OCI-LY1 (cell line): ENCODE measurements around the gene ERBB4.

Experiments used
- H2AFZ ChIP-seq: fragments of 200-600 bp; sonication (generic), shearing (Covaris generic); 2 replicates; pipeline ENCODE4 v1.6.0; 2014; ENCODE audit warnings: antibody characterized with exemption, mild to moderate bottlenecking, low read length
- H3F3A ChIP-seq: fragments of 200-600 bp; sonication (generic), shearing (Covaris generic); 2 replicates; pipeline ENCODE4 v1.6.0; 2014; ENCODE audit warnings: mild to moderate bottlenecking, antibody characterized with exemption, low read length, moderate library complexity; ENCODE audit not compliant: insufficient read depth
- H3K27ac ChIP-seq: fragments of 200-600 bp; sonication (generic); 2 replicates; pipeline ENCODE4 v1.5.1; 2014; ENCODE audit warnings: low read length, mixed run types, mild to moderate bottlenecking, low read depth; ENCODE audit not compliant: poor library complexity, severe bottlenecking
- H3K27me3 ChIP-seq: fragments of 200-600 bp; sonication (generic); 2 replicates; pipeline ENCODE4 v1.6.0; 2014; ENCODE audit warnings: antibody characterized with exemption, mild to moderate bottlenecking, low read length, moderate library complexity; ENCODE audit not compliant: insufficient read depth
- H3K36me3 ChIP-seq: fragments of 200-600 bp; sonication (generic); 2 replicates; pipeline ENCODE4 v1.6.1; 2014; ENCODE audit warnings: mild to moderate bottlenecking, antibody characterized with exemption, low read length, moderate library complexity, mixed read lengths; ENCODE audit not compliant: insufficient read depth
- H3K4me1 ChIP-seq: fragments of 200-600 bp; sonication (generic); 2 replicates; pipeline ENCODE4 v1.5.1; 2014; ENCODE audit warnings: mild to moderate bottlenecking, low read length, moderate library complexity; ENCODE audit not compliant: insufficient read depth, severe bottlenecking
- H3K4me2 ChIP-seq: fragments of 200-600 bp; sonication (generic), shearing (Covaris generic); 2 replicates; pipeline ENCODE4 v1.6.1; 2014; ENCODE audit warnings: low read length
- H3K4me3 ChIP-seq: fragments of 200-600 bp; sonication (generic); 2 replicates; pipeline ENCODE4 v1.5.1; 2014; ENCODE audit warnings: low read length, low read depth, mild to moderate bottlenecking, mixed read lengths; ENCODE audit not compliant: poor library complexity, severe bottlenecking
- H3K79me2 ChIP-seq: fragments of 200-600 bp; shearing (Covaris generic); 2 replicates; pipeline ENCODE4 v1.6.1; 2016; ENCODE audit warnings: mixed run types, low read length, mixed read lengths; ENCODE audit not compliant: insufficient read depth
- H3K9ac ChIP-seq: fragments of 200-600 bp; sonication (generic), shearing (Covaris generic); 2 replicates; pipeline ENCODE4 v1.6.1; 2014; ENCODE audit warnings: mild to moderate bottlenecking, low read length, mixed read lengths
- H3K9me2 ChIP-seq: fragments of 200-600 bp; sonication (generic), shearing (Covaris generic); 2 replicates; pipeline ENCODE4 v1.6.1; 2014; ENCODE audit warnings: low read depth, mild to moderate bottlenecking, low read length, mixed read lengths
- H3K9me3 ChIP-seq: fragments of 200-600 bp; shearing (Covaris generic); 2 replicates; pipeline ENCODE4 v1.6.1; 2014; ENCODE audit warnings: low read length, mixed read lengths
- H4K20me1 ChIP-seq: fragments of 200-600 bp; sonication (generic), shearing (Covaris generic); 2 replicates; pipeline ENCODE4 v1.6.0; 2016; ENCODE audit warnings: mild to moderate bottlenecking, low read length; ENCODE audit not compliant: insufficient read depth
- EZH2 ChIP-seq: fragments of 200-600 bp; sonication (generic), shearing (Covaris generic); IDR thresholded peaks from 2 replicates; pipeline ENCODE4 v1.8.0; 2017; ENCODE audit warnings: borderline replicate concordance, mixed run types, mild to moderate bottlenecking, antibody characterized with exemption, low read length, moderate library complexity, mixed read lengths
- TF ChIP-seq, protein P1 (sequence below): fragments of 200-600 bp; sonication (generic), shearing (Covaris generic); IDR thresholded peaks from 2 replicates; pipeline ENCODE4 v1.5.1; 2017; ENCODE audit warnings: mild to moderate bottlenecking, antibody characterized with exemption, low read length, moderate library complexity, mixed read lengths

ERBB4 gene

DNA sequence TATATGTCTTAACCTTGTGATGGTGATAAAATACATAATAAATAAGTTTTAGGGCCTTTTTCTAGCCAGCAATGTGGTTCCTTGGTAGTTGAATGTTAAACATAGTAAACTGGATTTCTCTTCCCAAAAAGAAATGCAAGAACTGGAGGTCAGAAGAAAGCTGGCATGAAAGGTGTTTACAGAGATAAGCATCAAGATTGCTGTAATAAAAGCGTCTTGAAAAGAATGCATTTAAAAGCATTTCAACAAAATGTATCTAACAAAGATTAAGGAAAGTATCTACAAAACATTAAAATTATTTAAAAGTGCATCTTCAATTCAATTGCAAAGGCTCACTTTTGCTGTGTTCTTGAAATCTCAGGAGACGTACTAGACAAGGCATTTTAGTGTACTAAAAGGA, 419.0 kb downstream of the ERBB4 start:
- TF ChIP-seq, protein P1, sequence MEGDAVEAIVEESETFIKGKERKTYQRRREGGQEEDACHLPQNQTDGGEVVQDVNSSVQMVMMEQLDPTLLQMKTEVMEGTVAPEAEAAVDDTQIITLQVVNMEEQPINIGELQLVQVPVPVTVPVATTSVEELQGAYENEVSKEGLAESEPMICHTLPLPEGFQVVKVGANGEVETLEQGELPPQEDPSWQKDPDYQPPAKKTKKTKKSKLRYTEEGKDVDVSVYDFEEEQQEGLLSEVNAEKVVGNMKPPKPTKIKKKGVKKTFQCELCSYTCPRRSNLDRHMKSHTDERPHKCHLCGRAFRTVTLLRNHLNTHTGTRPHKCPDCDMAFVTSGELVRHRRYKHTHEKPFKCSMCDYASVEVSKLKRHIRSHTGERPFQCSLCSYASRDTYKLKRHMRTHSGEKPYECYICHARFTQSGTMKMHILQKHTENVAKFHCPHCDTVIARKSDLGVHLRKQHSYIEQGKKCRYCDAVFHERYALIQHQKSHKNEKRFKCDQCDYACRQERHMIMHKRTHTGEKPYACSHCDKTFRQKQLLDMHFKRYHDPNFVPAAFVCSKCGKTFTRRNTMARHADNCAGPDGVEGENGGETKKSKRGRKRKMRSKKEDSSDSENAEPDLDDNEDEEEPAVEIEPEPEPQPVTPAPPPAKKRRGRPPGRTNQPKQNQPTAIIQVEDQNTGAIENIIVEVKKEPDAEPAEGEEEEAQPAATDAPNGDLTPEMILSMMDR, result no peak
- TF ChIP-seq EZH2, result no peak
- Histone ChIP-seq H4K20me1 (no peaks in the 10 kb centered on the region), H3K4me1 (no peaks in the 10 kb centered on the region)

GRCh38 chr2:212117926-212118325, 420.7 kb downstream of the ERBB4 start:
- H3K4me3 ChIP-seq, result no peak overlapping the region
- H3K9me2 ChIP-seq, result no peaks in the 10 kb centered on the region
- H3K4me2 ChIP-seq, result no peak overlapping the region
- no peaks in the 10 kb centered on the region for H3K4me1 ChIP-seq
- no peaks in the 10 kb centered on the region for H3K79me2 ChIP-seq
- no peak overlapping the region for H2AFZ ChIP-seq
- TF ChIP-seq, protein P1, result no peak
- TF ChIP-seq EZH2, result no peak
- no peaks in the 10 kb centered on the region for H3K27me3 ChIP-seq
- H4K20me1 ChIP-seq, result no peaks in the 10 kb centered on the region
- H3K9ac ChIP-seq, result no peak overlapping the region
- no peaks in the 10 kb centered on the region for H3K36me3 ChIP-seq
- H3K9me3 ChIP-seq, result no peaks in the 10 kb centered on the region
- H3K27ac ChIP-seq, result no peak overlapping the region
- H3F3A ChIP-seq, result no peaks in the 10 kb centered on the region

More for the DNA sequence above, 419.0 kb downstream of the ERBB4 start:
- H3F3A ChIP-seq, result no peaks in the 10 kb centered on the region
- no peaks in the 10 kb centered on the region for H3K27me3 ChIP-seq
- H2AFZ ChIP-seq, result no peak overlapping the region
- H3K4me2 ChIP-seq, result no peak overlapping the region
- no peaks in the 10 kb centered on the region for H3K36me3 ChIP-seq
- no peak overlapping the region for H3K27ac ChIP-seq
- no peak overlapping the region for H3K4me3 ChIP-seq
- H3K9me3 ChIP-seq, result no peaks in the 10 kb centered on the region
- H3K9ac ChIP-seq, result no peak overlapping the region
- H3K9me2 ChIP-seq, result no peaks in the 10 kb centered on the region
- no peaks in the 10 kb centered on the region for H3K79me2 ChIP-seq

DNA sequence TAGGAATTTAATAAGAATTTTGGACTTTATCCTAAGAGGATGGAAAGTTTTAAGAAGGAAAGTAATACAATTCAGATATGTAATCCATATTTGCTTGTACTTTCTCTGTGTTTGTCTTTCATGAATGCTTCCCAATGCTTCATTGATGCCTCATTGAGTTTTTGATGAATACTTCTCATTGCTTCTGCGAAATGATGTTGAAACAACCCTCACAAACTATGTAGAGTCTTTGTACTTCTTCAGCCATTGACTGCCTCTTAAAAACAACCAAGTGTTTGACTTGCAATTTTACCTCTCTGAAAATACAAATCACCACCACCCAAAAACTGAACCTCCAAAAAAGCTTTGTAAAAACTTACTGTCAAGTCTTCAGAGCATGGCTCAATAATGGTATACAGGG, 424.1 kb downstream of the ERBB4 start:
- H3K4me2 ChIP-seq, result no peak overlapping the region
- H3F3A ChIP-seq, result no peaks in the 10 kb centered on the region
- H3K36me3 ChIP-seq, result no peaks in the 10 kb centered on the region
- no peaks in the 10 kb centered on the region for H3K27me3 ChIP-seq
- no peaks in the 10 kb centered on the region for H3K9me2 ChIP-seq
- H3K9ac ChIP-seq, result no peak overlapping the region
- no peak overlapping the region for H3K4me3 ChIP-seq
- H3K4me1 ChIP-seq, result no peaks in the 10 kb centered on the region
- no peaks in the 10 kb centered on the region for H3K79me2 ChIP-seq
- no peak overlapping the region for H2AFZ ChIP-seq
- no peak overlapping the region for H3K27ac ChIP-seq
- no peaks in the 10 kb centered on the region for H4K20me1 ChIP-seq
- no peak for TF ChIP-seq EZH2
- TF ChIP-seq, protein P1, result no peak
- no peaks in the 10 kb centered on the region for H3K9me3 ChIP-seq
